WI38 (cell line): ENCODE data around the gene CSKMT.
A peak's percentile ranks its signal among the peaks of the same experiment; 100 is the strongest.
"Not testable (repeated sequence)": the region's sequence is repeated elsewhere in the genome, so short reads cannot be mapped to it uniquely, and the experiment has no call there.

Experiments used
- H3K4me3 ChIP-seq: 2 replicates; pipeline ENCODE4 v1.5.1; 2011; ENCODE audit warnings: low read depth, mild to moderate bottlenecking, control low read depth, low read length
- TF ChIP-seq, protein P1 (sequence below): IDR thresholded peaks from 2 replicates; pipeline ENCODE4 v1.5.1; 2012; ENCODE audit warnings: low read depth, mild to moderate bottlenecking, control low read depth, low read length

CSKMT gene

DNA sequence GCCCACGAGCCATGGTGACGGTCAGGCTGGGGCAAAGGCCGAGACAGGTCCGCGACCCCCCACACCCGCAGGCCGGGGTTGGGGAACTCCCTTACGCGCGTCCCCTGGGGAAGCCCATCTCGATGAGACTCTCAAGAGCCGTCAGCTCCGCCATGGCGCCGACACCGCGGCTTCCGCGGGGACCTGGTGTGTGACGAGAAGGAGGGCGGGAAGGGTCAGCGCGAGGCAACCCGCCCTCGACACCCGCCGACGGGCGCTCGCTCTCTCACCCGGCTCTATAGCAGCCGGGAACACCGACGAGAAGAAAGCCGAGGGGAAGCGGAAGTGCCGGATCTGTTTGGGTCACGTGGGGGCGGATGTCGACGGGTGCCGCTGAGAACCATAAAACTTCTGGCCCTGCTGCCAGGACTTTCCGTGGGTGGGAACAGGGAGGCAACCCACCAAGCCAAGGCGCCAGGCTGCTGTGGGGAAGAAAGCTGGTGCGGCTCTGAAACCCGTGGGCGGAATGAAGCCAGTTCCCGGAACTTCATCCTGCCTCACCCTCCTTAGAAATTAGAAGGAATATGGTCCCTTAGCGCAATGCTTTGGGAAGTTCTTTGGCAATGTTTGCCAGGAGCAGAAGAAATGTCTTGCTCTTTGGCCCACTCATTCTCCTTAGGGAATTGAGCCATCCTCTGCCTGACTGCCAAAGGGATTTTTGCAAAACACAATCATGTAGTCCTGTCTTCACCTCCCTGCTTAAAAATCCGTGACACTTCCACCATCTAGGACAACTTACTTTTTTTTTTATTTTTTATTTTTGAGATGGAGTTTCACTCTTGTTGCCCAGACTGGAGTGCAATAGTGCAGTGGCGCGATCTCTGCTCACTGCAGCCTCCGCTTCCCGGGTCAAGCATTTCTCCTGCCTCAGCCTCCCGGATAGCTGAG lies 13.9 kb downstream of the CSKMT start, which contains the start of gene UBXN1:
Gene UBXN1 (minus strand): TSS at position 304 of the 927 bp plus-strand sequence. CDS start 150 bp downstream, at position 154.
- TF ChIP-seq, protein P1, sequence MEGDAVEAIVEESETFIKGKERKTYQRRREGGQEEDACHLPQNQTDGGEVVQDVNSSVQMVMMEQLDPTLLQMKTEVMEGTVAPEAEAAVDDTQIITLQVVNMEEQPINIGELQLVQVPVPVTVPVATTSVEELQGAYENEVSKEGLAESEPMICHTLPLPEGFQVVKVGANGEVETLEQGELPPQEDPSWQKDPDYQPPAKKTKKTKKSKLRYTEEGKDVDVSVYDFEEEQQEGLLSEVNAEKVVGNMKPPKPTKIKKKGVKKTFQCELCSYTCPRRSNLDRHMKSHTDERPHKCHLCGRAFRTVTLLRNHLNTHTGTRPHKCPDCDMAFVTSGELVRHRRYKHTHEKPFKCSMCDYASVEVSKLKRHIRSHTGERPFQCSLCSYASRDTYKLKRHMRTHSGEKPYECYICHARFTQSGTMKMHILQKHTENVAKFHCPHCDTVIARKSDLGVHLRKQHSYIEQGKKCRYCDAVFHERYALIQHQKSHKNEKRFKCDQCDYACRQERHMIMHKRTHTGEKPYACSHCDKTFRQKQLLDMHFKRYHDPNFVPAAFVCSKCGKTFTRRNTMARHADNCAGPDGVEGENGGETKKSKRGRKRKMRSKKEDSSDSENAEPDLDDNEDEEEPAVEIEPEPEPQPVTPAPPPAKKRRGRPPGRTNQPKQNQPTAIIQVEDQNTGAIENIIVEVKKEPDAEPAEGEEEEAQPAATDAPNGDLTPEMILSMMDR: no peak

GRCh38 chr11:62680825-62681240 lies 15.7 kb downstream of the CSKMT start:
- TF ChIP-seq, protein P1: peak; percentile 54
- no peak overlapping the region for H3K4me3 ChIP-seq

More for the DNA sequence above, 13.9 kb downstream of the CSKMT start, which contains the start of gene UBXN1:
- peak within 1 kb of the TSS; percentile 96 for H3K4me3 ChIP-seq

DNA sequence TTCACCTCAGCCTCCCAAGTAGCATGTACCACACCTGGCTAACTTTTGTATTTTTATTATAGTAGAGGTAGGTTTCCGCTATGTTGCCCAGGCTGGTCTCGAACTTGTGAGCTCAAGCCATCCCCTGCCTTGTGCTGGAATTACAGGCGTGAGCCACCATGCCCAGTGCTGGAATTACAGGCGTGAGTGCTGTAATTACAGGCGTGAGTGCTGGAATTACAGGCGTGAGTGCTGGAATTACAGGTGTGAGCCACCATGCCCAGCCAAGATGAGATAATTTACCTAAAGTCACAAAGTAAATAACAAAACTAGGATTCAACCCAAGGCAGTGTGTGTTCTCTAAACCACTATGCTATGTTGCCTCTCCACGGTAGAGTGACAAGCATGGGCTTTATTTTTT lies 17.4 kb downstream of the CSKMT start:
- H3K4me3 ChIP-seq: no peak overlapping the region
- TF ChIP-seq, protein P1: no peak

- TF ChIP-seq, protein P1: no peak
- H3K4me3 ChIP-seq: 0 out of 2 replicates have a peak overlapping the region, but pooled peaks have one; percentile 2
Observed at GRCh38 chr11:62687508-62688396, 22.6 kb downstream of the CSKMT start.

GRCh38 chr11:62688491-62688890 lies 23.4 kb downstream of the CSKMT start:
- TF ChIP-seq, protein P1: no peak
- peak overlapping the region; percentile 2 for H3K4me3 ChIP-seq

DNA sequence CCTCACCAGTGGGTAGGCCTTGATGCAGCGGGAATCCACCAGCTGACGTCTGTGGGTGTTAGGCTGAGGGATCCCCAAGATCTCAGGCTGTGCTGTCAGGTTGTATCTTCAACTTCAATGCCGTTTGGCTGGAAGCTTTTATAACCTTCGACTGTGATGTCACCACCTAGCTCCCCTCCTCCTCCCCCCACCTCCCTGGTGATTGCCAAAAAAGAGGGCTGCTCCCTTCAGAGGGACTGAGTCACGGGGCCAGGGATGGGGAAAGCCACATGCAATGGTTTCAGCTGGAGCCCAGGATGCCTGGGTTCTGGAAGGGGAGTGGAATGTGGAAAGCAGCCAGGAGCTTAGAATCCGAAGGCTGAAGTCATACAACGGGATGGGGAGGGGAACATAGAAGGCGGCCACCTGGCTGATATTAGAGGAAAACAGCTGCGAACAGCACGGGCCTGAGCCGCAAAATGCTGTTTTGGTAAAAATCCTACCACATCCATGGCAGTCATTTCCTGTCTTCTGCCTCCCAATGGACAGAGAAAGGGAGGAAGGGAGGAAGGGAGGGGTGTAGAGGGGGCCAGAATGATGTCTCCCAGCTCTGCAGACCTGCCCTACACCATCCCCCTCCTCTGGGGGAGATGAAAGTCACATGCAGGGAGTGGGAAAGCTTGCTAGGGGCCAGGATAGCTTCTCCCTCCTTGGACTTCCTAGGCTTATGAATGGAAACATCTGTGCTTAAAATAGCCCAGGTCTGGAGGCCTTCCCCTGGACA lies 24.5 kb downstream of the CSKMT start, which contains the start of gene LRRN4CL:
Gene LRRN4CL (minus strand): TSS at position 110 of the 763 bp plus-strand sequence. CDS start 1,022 bp downstream, outside the sequence.
- peak within 1 kb of the TSS; percentile 41 for H3K4me3 ChIP-seq
- TF ChIP-seq, protein P1: no peak

DNA sequence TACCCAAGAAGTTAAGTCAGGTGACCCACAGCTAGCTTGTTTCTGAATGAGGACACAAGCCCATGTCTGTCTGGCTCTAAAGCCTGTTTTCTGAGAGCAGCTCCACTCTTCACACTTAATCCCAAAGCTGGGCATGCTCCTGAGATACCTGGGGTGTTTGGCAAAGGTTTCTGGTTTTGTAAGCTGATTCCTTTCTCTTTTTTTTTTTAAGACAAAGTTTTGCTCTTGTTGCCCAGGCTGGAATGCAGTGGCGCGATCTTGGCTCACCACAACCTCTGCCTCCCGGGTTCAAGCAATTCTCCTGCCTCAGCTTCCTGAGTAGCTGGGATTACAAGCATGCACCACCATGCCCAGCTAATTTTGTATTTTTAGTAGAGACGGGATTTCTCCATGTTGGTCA lies 28.5 kb downstream of the CSKMT start:
- not testable (repeated sequence) for H3K4me3 ChIP-seq
